MM.1S (cell line): ENCODE measurements around the gene PPP2R3B.

Source experiments
- DNase-seq: peaks from one replicate; pipeline ENCODE4 v3.0.0-alpha.2; 2015
- H2AFZ ChIP-seq: fragments of 300-600 bp; sonication (generic); 2 replicates; pipeline ENCODE4 v1.6.0; 2016; ENCODE audit warnings: antibody characterized with exemption, low read length
- H3F3A ChIP-seq: fragments of 300-600 bp; sonication (generic); 2 replicates; pipeline ENCODE4 v1.6.1; 2016; ENCODE audit warnings: mild to moderate bottlenecking, antibody characterized with exemption, low read length, moderate library complexity, mixed read lengths; ENCODE audit not compliant: insufficient read depth
- H3K27ac ChIP-seq: fragments of 300-600 bp; sonication (generic); 2 replicates; pipeline ENCODE4 v1.5.1; 2016; ENCODE audit warnings: mild to moderate bottlenecking, low read length
- H3K27me3 ChIP-seq: fragments of 300-600 bp; sonication (generic); replicated peaks from 2 replicates; pipeline ENCODE4 v1.6.0; 2016; ENCODE audit warnings: low read length; ENCODE audit not compliant: insufficient read depth
- H3K36me3 ChIP-seq: fragments of 300-600 bp; sonication (generic); replicated peaks from 2 replicates; pipeline ENCODE4 v1.6.1; 2016; ENCODE audit warnings: mild to moderate bottlenecking, low read length, mixed read lengths; ENCODE audit not compliant: insufficient read depth
- H3K4me1 ChIP-seq: fragments of 300-600 bp; sonication (generic); 2 replicates; pipeline ENCODE4 v1.6.1; 2016; ENCODE audit warnings: low read length, mixed read lengths
- H3K4me2 ChIP-seq: fragments of 300-600 bp; sonication (generic); 2 replicates; pipeline ENCODE4 v1.6.0; 2016; ENCODE audit warnings: low read depth, low read length
- H3K4me3 ChIP-seq: fragments of 300-600 bp; sonication (generic); 2 replicates; pipeline ENCODE4 v1.5.1; 2016; ENCODE audit warnings: low read length, mixed read lengths
- H3K79me2 ChIP-seq: fragments of 300-600 bp; sonication (generic); 2 replicates; pipeline ENCODE4 v1.6.1; 2016; ENCODE audit warnings: mixed run types, low read length, mixed read lengths
- H3K9ac ChIP-seq: fragments of 300-600 bp; sonication (generic); 2 replicates; pipeline ENCODE4 v1.6.1; 2016; ENCODE audit warnings: low read length, mixed read lengths
- H3K9me2 ChIP-seq: fragments of 300-600 bp; sonication (generic); replicated peaks from 2 replicates; pipeline ENCODE4 v1.6.1; 2016; ENCODE audit warnings: mild to moderate bottlenecking, low read length, mixed read lengths; ENCODE audit not compliant: insufficient read depth
- H3K9me3 ChIP-seq: fragments of 300-600 bp; sonication (generic); replicated peaks from 2 replicates; pipeline ENCODE4 v1.6.1; 2016; ENCODE audit warnings: mild to moderate bottlenecking, low read length, mixed read lengths; ENCODE audit not compliant: insufficient read depth
- H4K20me1 ChIP-seq: fragments of 300-600 bp; sonication (generic); 2 replicates; pipeline ENCODE4 v1.6.1; 2016; ENCODE audit warnings: mild to moderate bottlenecking, low read length, moderate library complexity, mixed read lengths; ENCODE audit not compliant: insufficient read depth
- CTCF ChIP-seq: fragments of 300-600 bp; sonication (generic); IDR thresholded peaks from 2 replicates; pipeline ENCODE4 v1.5.1; 2016; ENCODE audit warnings: antibody characterized with exemption, low read length, mixed read lengths
- EZH2 ChIP-seq: fragments of 300-600 bp; sonication (generic); optimal IDR thresholded peaks from 2 replicates; pipeline ENCODE3; 2017; ENCODE audit warnings: low read depth, mild to moderate bottlenecking, antibody characterized with exemption, low read length, mixed read lengths
- EZH2phosphoT487 ChIP-seq: fragments of 300-600 bp; sonication (generic); IDR thresholded peaks from 2 replicates; pipeline ENCODE4 v1.6.1; 2018; ENCODE audit warnings: antibody characterized with exemption, low read length

The PPP2R3B gene

GRCh38 chrX:334971-335757 is 51.5 kb downstream of the PPP2R3B start:
- no peaks in the 10 kb centered on the region for H3K79me2 ChIP-seq
- no peak for DNase-seq
- no peaks in the 10 kb centered on the region for H3K4me1 ChIP-seq
- no peaks in the 10 kb centered on the region for H3F3A ChIP-seq
- no peaks in the 10 kb centered on the region for H3K9me2 ChIP-seq
- H2AFZ ChIP-seq, result no peak overlapping the region
- H3K4me3 ChIP-seq, result no peak overlapping the region
- no peaks in the 10 kb centered on the region for H3K36me3 ChIP-seq
- H3K27ac ChIP-seq, result no peak overlapping the region
- H3K4me2 ChIP-seq, result no peak overlapping the region
- no peaks in the 10 kb centered on the region for H3K9me3 ChIP-seq
- no peak overlapping the region for H3K9ac ChIP-seq
- no peaks in the 10 kb centered on the region for H3K27me3 ChIP-seq
- H4K20me1 ChIP-seq, result no peaks in the 10 kb centered on the region
- no peak for TF ChIP-seq CTCF
- no peak for TF ChIP-seq EZH2phosphoT487
- TF ChIP-seq EZH2, result no peak

- no peak overlapping the region for H3K9ac ChIP-seq
- H3K36me3 ChIP-seq, result no peaks in the 10 kb centered on the region
- H3K9me3 ChIP-seq, result no peaks in the 10 kb centered on the region
- no peak for DNase-seq
- H2AFZ ChIP-seq, result no peak overlapping the region
- H3K27ac ChIP-seq, result no peak overlapping the region
- H3K4me3 ChIP-seq, result no peak overlapping the region
- no peaks in the 10 kb centered on the region for H3K9me2 ChIP-seq
- no peak overlapping the region for H3K4me2 ChIP-seq
- H3K4me1 ChIP-seq, result no peaks in the 10 kb centered on the region
- H3F3A ChIP-seq, result no peaks in the 10 kb centered on the region
- H3K27me3 ChIP-seq, result no peaks in the 10 kb centered on the region
- H4K20me1 ChIP-seq, result no peaks in the 10 kb centered on the region
- no peaks in the 10 kb centered on the region for H3K79me2 ChIP-seq
- TF ChIP-seq EZH2 (no peak), CTCF (no peak), EZH2phosphoT487 (no peak)
Measured at GRCh38 chrX:334331-334891, 52.3 kb downstream of the PPP2R3B start.

- Histone ChIP-seq H2AFZ (no peak overlapping the region), H3K4me3 (no peak overlapping the region), H3K79me2 (no peaks in the 10 kb centered on the region), H3F3A (no peaks in the 10 kb centered on the region), H3K4me2 (no peak overlapping the region), H3K9ac (no peak overlapping the region), H3K27ac (no peak overlapping the region), H3K27me3 (no peaks in the 10 kb centered on the region), H3K9me3 (no peaks in the 10 kb centered on the region), H3K4me1 (no peaks in the 10 kb centered on the region), H3K36me3 (no peaks in the 10 kb centered on the region), H3K9me2 (no peaks in the 10 kb centered on the region), H4K20me1 (no peaks in the 10 kb centered on the region)
- no peak for DNase-seq
- TF ChIP-seq EZH2phosphoT487, result no peak
- TF ChIP-seq EZH2, result no peak
- TF ChIP-seq CTCF, result no peak
Measured at GRCh38 chrX:333611-334311, 52.9 kb downstream of the PPP2R3B start.
